Upper lobe of left lung (tissue), 4 donors: ENCODE data around the gene RAB11FIP4.

Source experiments
- POLR2A ChIP-seq, 4 donors: fragments of 450-650 bp; IDR thresholded peaks; one replicate each; pipeline ENCODE4 v1.5.1; 2016 to 2017; ENCODE audit warnings: antibody characterized with exemption in 4 of 4, mild to moderate bottlenecking in 2 of 4
- POLR2AphosphoS5 ChIP-seq, 2 donors: sonication (generic); formaldehyde crosslinking; IDR thresholded peaks; one replicate each; pipeline ENCODE4 v1.5.1; 2017; ENCODE audit warnings: antibody characterized with exemption in 2 of 2
- TF ChIP-seq, protein P1 (sequence below), 6 experiments: fragments of 450-650 bp in 4 of 6; fragments of 200-600 bp in 2 of 6; sonication (generic) in 2 of 6; IDR thresholded peaks; one replicate each; pipeline ENCODE4 v1.5.1; 2016 to 2019; ENCODE audit warnings: antibody characterized with exemption in 6 of 6

DNA sequence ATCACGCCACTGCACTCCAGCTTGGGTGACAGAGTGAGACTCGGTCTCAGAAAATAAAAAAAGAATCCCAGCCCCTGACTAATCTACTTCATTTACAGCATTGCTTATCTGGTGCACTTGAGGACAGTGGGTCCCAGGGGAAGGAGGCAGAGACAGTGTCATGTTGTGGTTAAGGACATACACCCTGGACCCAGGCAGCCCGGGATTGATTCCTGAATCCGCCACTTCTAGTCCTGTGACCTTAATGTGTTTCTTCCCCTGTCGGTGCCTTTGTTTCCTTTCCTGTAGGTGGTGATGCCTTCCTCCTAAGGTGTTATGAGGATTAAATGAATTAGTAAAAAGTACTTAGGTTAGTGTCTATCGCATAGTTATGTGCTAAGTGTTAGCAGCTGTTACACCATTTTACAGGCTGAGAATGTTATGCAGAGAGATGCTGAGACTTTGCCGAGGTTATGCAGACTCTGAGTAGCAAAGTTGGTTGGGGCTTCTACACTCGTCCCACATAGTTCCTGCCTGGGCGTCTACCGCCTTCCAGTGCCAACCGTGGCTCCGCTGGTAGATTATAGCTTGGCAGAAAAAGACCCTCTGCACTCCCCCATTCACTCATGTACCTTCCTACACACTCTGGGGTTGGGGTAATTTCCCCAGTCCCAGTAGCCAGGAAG is 74.8 kb downstream of the RAB11FIP4 start:
- TF ChIP-seq POLR2A (IDR thresholded peaks at IDR 0.05): no peak
- TF ChIP-seq, protein P1, sequence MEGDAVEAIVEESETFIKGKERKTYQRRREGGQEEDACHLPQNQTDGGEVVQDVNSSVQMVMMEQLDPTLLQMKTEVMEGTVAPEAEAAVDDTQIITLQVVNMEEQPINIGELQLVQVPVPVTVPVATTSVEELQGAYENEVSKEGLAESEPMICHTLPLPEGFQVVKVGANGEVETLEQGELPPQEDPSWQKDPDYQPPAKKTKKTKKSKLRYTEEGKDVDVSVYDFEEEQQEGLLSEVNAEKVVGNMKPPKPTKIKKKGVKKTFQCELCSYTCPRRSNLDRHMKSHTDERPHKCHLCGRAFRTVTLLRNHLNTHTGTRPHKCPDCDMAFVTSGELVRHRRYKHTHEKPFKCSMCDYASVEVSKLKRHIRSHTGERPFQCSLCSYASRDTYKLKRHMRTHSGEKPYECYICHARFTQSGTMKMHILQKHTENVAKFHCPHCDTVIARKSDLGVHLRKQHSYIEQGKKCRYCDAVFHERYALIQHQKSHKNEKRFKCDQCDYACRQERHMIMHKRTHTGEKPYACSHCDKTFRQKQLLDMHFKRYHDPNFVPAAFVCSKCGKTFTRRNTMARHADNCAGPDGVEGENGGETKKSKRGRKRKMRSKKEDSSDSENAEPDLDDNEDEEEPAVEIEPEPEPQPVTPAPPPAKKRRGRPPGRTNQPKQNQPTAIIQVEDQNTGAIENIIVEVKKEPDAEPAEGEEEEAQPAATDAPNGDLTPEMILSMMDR (IDR thresholded peaks at IDR 0.05): no peak
- no peak for TF ChIP-seq POLR2AphosphoS5 (IDR thresholded peaks at IDR 0.05)
